ENCODE results near the gene EMC8.

DNA sequence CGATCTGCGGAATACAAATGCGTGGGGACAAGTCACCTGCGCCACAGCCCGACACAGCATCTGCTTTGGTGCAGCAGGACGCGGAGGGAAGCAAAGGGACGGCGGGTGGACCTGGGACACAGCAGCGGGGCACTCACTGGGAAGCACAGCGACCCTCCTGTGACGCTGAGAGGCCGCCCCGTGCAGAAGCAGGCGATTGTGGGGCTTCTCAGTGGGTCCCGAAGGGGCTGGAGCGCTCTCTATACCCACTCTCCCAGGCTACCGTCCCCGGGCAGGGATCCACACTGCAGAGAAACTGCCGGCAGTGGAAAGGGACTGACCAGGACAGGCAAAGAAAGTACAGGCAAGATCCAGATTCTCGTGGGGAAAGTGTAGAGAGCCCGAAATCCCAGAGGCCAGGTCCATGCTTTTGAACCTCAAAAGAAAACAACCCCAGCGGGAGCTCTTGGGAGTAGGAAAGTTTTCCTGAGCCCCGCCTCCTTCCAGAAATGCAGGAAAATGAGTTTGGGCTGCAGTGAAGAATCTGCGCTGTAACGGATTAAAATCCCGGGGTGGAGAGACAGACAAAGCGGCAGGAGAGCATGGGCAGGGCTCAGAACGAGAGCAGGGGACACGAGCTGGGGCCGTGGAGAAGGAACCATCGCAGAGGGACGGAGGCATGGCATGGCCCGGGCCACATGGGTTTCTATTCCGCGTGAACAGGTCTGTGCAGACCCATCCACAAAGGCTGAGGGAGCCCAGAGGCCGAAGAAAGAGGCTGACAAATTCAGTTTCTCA lies 12.9 kb upstream of the EMC8 start:
- TF ChIP-seq, protein P1, sequence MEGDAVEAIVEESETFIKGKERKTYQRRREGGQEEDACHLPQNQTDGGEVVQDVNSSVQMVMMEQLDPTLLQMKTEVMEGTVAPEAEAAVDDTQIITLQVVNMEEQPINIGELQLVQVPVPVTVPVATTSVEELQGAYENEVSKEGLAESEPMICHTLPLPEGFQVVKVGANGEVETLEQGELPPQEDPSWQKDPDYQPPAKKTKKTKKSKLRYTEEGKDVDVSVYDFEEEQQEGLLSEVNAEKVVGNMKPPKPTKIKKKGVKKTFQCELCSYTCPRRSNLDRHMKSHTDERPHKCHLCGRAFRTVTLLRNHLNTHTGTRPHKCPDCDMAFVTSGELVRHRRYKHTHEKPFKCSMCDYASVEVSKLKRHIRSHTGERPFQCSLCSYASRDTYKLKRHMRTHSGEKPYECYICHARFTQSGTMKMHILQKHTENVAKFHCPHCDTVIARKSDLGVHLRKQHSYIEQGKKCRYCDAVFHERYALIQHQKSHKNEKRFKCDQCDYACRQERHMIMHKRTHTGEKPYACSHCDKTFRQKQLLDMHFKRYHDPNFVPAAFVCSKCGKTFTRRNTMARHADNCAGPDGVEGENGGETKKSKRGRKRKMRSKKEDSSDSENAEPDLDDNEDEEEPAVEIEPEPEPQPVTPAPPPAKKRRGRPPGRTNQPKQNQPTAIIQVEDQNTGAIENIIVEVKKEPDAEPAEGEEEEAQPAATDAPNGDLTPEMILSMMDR (IDR thresholded peaks at IDR 0.05; ENCODE audit: insufficient read depth, low read length, poor library complexity, severe bottlenecking): no peak
- TF ChIP-seq EZH2phosphoT487 (conservative IDR thresholded peaks at IDR 0.05; ENCODE audit: low read length): no peak
